DMS153 treated with DMSO at 0.1 percent for 48 hours (cell line): Measurements from ENCODE around the gene STRADB.
"Not testable (repeated sequence)": the region's sequence is repeated elsewhere in the genome, so short reads cannot be mapped to it uniquely, and the experiment has no call there.

Source experiments
- DNase-seq: peaks from one replicate; lab custom pipeline; 2025; ENCODE audit not compliant: unreplicated experiment; lab: John Stamatoyannopoulos, UW

STRADB gene, protein sequence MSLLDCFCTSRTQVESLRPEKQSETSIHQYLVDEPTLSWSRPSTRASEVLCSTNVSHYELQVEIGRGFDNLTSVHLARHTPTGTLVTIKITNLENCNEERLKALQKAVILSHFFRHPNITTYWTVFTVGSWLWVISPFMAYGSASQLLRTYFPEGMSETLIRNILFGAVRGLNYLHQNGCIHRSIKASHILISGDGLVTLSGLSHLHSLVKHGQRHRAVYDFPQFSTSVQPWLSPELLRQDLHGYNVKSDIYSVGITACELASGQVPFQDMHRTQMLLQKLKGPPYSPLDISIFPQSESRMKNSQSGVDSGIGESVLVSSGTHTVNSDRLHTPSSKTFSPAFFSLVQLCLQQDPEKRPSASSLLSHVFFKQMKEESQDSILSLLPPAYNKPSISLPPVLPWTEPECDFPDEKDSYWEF

DNA sequence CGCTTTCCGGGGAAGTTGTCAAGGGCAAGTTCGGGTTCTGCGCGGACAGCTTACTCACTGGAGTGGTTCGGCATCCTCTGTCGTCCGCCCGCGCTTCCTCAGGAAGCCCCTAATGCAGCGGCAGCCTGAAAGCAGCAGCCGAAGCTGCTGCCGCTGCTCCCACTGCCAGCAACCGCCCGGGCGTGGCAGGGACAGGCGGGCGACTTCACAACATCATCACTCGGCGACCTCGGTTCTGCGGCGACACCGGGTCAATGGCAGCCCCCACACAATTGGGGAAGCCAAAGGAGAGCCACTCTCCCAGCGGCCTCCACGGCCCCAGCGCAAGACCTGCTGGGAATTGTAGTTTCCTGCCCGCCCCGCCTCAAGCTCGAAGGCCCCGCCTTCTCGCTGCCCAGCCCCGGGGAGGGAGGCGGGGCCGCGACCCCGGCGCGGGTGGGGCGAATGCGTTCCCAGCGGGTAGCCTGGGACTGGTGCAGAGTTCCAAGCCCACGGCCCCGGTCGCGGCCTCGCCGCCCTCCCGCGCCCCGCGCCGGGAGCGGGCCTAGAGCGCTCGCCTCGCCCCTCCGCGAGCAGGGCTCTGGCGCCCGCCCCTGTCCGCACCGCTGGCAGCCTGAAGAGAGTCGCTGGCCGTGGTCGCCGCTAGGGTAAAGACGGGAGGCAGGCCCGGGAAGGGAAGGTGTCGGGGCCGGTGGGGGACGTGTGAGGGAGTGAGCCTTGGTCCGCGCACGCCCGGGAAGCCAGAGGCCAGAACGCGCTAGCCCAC, at the start of gene STRADB, which contains the start of gene TRAK2:
Gene STRADB (plus strand): TSS at position 449 of the 766 bp plus-strand sequence. CDS start 3,101 bp downstream, outside the sequence.
Gene TRAK2 (minus strand): TSS at position 167 of the 766 bp plus-strand sequence. CDS start 30,951 bp downstream, outside the sequence.
- DNase-seq: peak; percentile 90

DNA sequence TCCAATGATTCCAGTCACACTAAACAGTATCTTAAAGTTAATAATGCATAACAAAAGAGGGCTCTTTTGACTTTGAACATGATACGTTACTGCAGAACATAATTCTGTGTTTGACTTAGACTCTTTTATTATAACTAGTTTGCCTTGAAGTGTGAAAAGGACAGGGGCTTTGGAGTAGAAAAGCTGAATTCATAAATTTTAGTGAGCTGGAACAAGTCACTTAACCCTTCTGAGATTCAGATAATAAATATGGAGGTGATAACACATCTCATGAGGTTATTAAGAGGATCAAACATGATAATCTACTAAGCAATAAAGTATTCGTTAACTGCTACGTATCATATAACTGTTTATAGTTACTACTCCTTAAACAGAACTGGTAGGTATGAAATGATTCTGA, 49.7 kb upstream of the STRADB start:
- no peak for DNase-seq

DNA sequence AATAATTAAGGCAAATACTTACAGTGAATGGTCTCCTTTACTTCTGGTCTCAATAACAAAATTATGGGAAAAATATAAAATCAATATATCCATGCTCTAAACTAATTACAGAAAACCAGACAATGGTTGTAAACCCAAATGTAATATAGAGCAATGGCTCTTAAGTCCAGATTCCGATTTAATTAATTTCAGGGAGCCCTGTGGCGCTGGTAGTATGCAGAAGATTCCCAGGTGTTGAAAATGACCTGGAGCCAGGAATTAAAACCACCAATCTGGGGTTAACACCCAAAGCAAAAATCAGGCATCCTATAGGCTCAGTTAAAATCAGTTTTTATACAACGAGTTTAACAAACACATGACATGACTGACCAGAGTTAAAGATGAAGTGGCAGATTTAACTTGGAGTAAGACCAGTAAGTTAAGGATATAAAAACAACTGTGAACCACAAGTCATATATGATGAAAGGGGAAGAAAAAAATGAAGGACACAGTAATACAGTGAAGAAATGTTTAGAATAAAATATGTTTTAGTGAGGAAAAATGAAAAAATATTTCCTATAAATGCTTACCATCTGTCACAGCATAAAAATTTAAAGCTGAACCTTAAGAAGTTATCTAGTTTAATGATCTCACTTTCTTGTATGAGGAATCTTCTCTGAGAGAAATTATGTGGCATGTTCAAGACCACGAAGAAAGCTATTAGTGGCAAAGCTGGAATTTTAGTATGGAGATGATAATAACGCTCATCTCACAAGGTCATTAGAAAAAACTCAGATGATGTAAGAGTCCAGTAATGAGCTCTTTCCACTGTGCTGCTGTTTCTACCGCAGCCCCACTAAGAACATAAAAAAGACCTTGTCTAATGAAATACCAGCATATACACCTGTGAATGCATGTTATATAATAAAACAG, 48.6 kb upstream of the STRADB start:
- DNase-seq: no peak

DNA sequence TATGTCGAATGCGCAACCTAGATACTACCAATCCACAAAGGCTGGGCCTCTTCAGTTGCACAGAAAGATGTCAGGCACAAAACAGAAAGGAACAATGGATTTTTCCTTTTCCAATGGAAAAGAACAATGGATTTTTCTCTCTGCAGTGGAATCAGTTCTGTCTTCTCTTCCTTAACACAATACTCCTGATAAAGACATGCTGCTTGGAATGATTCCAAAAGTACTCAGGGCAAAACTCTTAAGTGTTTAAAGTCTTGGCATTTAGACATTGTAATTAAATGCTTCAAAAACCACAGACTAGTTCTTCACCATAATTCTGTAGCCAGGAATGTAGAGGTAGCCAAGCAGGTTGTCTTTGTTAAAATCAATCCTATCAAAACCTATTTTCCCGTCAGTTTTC, 47.7 kb upstream of the STRADB start:
- DNase-seq: no peak

DNA sequence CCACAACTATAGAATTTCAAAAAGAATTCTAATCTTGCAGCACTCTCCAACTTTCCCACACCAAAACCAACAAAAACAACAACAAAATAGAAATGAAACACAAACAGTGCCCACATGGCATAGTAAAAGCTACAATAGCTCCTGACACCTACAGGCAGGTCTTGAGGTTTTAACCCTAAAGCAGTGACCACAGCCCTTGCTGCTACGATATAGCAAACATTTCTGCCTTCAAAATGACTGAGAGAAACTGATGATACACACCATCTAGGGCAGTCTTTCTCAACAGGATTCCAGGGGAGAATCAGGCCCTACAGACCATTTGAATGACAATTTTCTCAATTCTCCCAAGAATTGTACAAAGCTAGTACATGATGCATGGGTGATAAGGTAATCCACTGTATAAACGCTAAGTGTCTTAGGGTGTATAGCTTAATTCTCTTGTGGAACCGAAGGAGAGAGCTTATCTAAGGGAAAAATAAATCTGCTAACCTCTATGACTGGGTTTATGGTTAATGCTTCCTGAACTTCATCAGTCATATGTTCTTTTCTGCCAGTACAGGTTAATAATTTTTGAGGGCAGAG, 46.8 kb upstream of the STRADB start:
- no peak for DNase-seq

DNA sequence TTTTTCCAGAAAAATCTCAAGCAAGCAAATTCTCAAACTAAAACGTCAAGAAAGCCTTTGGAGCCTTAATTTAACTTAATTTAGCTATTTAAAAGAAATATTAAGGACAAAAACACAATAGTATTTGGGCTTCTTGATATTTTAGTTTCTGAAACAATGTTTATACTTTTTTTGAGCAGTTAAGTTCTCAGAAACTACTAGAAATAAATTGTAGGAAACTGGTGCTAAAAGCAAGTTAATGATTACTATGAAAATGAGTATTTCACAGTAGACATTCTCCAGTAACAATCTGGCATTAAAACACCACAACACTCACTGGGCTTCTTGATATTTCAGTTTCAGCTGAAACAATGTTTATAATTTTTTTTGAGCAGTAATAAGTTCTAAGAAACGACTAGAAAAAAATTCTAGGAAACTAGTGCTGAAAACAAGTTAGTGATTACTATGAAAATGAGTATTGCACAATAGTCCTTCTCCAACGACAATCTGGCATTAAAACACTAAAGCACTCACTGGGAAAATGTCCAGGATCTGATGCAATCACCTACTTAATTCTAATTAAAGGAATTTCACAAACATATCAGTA, 45.4 kb upstream of the STRADB start:
- DNase-seq: no peak

DNA sequence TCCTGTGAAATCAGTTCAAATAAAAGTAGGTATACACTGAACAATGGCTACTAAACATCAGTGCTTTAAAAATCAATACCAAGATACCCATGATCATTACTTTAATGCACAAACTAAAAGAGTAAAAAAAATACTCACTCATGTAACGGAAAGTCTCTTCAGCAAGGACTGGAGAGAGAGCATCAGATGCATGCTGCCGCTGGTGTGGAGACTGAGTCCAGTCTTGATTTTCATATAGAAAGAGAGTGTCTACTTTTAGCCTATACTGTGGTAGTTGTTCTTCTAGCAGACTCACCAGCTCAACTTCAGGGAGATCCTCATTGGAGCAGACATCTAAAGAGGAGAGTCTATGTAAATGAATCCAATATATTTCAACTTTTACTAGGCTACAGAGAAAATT, 44.3 kb upstream of the STRADB start:
- no peak for DNase-seq

DNA sequence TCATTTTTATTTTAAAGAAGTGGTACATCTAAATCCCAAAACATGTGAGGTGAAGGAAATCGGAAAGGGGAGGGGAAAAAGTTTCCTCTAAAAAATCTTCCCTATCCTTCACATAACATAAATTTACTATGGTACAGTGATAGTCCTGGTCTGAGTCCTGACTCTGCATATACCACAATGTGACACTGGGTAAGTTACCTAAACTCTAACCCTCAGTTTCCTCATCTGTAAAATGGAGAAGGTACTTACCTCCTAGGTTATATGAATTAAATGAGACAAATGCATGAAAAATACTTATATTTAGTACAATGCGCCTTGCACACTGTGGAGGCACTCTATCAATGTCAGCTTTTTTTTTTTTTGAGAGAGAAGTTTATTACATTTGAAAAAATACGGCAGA, 42.6 kb upstream of the STRADB start:
- no peak for DNase-seq

DNA sequence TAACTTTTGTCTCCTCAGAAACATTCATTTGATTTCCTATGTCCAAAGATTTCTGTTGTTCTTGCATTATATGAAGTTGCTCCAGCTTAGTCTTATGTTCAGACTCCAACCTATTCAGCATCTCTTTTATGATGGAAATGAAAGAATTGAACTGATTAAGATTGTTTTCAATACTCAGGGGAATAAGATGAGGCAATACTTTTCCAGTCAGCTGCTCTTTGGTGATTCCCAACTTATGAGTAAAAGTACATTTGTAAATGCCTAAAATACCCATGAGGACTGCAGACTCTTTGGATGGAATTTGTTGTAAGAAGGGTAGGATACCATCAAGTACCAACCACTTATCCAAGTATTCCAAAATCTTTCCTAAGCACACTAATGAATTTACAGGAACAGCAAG, 40.1 kb upstream of the STRADB start:
- DNase-seq: no peak

DNA sequence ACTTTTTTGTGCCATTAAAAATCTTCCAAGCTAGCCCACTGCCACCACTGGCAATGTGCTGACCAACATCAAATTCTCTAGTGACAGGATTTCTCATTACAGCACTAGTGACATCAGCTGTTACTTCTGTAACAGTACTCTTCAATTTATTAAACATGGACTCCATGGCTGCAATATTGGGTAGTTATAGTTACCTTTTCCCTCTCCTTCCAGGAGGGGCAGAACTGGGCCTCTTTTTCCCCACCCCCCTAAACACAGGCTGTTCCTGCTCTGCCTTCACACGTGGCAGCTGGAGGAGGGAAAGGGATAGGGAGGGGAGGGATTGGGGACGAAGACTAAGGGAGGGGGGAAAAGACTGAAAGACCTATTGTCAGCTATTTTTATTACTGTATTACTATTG, 38.4 kb upstream of the STRADB start:
- DNase-seq: no peak

DNA sequence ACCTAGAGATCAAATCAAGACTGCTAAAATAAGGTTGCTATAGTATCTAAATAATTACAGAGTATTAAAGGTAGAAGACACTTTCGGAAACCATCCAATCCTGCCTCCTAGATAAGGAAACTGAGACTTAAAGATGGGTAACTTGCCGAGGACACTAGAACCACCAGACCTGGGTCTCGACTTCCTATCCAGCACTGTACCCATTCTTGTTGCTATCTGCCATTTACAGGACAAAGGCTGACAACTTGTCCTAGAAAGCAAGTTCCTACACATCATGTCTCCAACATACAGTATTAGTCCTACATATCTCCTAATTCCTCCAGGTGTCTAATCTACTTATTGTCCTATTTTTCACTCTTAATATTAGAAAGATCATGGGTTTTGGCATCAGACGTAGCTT, 38.0 kb upstream of the STRADB start:
- no peak for DNase-seq

DNA sequence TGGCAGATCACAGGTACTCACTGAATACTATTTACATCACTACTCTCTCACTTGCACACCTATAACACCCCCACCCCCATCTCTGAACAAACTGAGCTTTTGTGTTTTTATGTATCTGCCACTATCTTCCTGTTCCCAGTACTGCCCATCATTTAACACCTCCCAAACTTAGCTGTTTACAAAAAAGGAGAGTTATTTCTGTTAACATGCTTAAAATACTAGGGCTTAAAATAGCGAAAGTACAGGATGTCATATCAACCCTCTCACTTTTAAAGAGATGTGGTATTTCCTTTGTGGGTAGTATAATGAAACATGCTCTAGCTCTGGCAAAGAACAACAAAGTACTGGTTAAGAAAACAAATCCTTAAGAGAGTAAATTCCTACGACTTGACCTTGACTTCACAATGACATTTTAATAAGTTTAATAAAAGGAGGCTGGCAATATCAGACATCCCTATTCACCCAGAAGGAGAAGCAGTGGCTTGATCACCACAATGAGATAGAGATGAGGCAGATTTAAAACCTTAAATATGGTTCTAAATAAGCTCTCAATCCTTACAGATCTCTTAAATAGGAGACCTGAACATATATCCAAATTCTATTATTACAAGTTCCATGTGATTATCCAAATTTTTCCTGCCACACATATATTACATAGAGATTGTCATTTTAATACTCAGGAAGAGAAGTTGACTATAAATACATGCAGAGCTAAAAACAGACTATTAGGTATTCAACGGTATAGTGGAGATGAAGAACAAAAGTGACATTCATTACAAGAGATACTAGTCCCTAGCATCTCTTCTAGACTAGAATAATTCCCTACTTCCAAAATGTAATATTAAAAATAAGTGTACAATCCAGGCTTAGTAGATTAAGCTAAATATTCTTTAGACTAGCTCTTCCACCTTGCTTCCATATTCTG, 37.2 kb upstream of the STRADB start:
- no peak for DNase-seq

DNA sequence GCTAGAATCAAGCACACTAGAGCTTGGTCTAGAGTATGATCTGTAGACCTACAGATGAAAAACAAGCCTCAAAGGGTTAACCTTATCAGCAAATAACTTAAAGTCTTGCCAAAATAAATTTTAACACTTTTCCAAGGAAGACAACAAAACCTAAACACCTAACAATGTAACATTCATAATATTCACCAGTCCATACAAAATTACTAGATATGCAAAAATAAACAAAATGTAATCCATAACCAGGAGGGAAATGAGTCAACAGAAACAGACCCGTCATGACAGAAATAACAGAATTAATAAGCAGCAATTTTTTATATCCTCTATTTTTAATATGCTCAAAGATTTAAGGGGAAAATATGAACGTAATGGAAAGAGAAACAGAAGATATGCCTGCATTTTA, 36.4 kb upstream of the STRADB start:
- DNase-seq: no peak

DNA sequence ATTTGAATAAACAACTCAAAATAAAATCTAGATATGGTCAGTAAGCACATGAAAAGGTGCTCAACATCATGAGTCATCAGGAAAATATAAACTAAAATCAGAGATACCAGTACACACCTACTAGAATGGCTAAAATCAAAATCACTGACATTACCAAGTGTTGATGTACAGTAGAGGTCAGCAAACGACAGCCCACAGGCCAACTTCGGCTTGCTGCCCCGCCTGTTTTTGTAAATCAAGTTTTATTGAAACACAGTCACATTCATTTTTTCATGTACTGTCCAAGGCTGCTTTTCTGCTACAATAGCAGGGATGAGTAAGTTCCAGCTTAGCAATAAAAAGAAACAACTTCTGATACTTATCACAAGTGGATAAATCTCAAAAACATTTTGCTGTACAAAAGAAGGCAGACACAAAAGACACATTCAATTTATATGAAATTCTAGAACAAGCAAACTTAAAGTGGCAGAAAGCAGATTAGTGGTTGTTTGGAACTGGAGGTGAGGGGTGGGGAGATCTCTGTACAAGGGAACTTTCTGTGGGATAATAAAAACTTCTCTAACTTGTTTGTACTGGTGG, 32.4 kb upstream of the STRADB start:
- no peak for DNase-seq

DNA sequence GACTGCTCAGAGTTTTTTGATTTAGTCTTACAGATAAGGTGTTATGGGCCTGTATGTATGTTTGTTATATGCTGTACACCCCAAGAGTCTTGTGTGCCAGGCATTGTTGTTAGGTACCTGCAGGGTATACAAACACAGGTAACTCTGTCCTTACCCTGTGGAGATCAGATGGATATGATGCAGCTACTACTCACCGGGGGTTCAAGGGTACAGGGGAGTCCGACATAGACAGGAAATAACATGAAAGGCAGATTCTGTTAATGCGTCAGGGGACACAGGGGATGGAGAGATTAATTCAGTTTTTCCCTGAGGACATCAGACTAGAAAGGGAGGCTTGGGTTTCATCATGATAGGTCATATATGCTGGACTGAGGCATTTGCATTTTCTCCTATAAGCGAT, 31.6 kb upstream of the STRADB start:
- DNase-seq: no peak

DNA sequence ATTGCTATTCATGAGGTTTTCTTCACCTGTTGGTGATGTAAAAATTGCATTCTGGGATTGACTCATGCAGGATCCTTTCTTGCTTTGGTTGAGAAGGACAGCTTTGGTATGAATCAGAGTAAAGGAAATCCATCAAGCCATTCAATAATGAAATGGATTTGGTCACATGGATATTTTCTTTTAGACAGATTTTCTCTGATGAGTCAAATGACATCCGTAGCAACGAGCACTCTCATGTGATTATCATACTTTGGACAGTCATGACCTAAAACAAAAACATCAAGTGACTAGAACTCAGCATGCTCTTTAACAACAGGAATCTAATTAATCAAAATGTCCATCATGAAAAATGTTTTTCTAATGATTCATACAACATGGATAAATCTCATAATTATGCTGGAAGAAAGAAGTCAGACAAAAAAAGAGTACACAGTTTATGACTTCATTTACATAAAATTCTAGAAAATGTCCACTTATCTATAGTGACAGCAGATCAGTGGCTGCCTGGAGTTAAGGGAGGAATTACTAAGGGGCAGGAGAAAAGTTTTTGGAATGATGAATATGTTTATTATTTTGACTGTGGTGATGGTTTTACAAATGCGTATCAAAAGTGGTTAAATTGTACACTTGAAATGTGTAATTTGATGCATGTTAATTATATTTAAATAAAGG, 31.0 kb upstream of the STRADB start:
- no peak for DNase-seq

DNA sequence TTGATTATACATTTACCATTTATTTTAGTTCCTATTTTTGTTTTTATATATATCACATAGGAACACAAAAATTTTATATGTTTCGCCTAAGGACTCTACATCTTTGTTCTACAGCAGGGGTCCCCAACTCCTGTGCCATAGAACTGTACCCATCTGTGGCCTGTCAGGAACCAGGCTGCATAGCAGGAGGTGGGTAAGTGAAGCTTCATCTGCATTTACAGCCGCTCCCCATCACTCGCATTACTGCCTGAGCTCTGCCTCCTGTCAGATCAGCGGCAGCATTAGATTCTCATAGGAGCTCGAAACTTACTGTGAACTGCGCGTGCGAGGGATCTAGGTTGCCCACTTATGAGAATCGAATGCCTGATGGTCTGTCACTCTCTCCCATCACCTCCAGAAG, 25.6 kb upstream of the STRADB start:
- no peak for DNase-seq

DNA sequence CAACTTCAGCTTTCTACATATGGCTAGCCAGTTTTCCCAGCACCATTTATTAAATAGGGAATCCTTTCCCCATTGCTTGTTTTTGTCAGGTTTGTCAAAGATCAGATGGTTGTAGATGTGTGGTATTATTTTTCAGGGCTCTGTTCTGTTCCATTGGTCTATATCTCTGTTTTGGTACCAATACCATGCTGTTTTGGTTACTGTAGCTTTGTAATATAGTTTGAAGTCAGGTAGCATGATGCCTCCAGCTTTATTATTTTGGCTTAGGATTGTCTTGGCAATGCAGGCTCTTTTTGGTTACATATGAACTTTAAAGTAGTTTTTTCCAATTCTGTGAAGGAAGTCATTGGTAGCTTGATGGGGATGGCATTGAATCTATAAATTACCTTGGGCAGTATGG, 23.2 kb upstream of the STRADB start:
- not testable (repeated sequence) for DNase-seq
